Endothelial cell of umbilical vein (primary cell): ENCODE results near the gene COL23A1. TPM values are rescaled to one million over a fixed set of nuclear protein-coding genes. Genes with fewer than 3 reads are reported as not detected.

ENCODE experiments used
- BruUV-seq: library from RNA; stranded (reverse); fragments of 400-500 nt; replicated peaks from 2 replicates; lab custom pipeline; 2021; lab: Mats Ljungman, UMichigan
- CTCF ChIA-PET: fragments of 300-600, 350-600 bp; sonication (Branson Sonifier 250); formaldehyde crosslinking; loops from one replicate; lab custom pipeline; 2021; ENCODE audit warnings: antibody characterized with exemption, inconsistent platforms; lab: Charles Lee
- POLR2A ChIA-PET: fragments of 300-600, 350-600 bp; sonication (Branson Sonifier 250); formaldehyde crosslinking; loops from one replicate; lab custom pipeline; 2021; ENCODE audit warnings: antibody characterized with exemption, inconsistent platforms; lab: Charles Lee
- DNase-seq: peaks from one replicate; pipeline ENCODE4 v3.0.0-alpha.2; 2011; ENCODE audit warnings: low read depth, low spot score
- FAIRE-seq: peaks from 2 replicates; lab custom pipeline; 2011; peaks lifted over from hg19 to GRCh38; lab: Jason Lieb, UNC
- H2AFZ ChIP-seq: 2 replicates; pipeline ENCODE4 v1.6.0; 2012; ENCODE audit warnings: low read depth, low read length, control low read depth, inconsistent platforms
- H3K27ac ChIP-seq: 2 replicates; pipeline ENCODE4 v1.5.1; 2011; ENCODE audit warnings: low read depth, mild to moderate bottlenecking, control low read depth, low read length, moderate library complexity; ENCODE audit not compliant: insufficient read depth
- H3K27me3 ChIP-seq, 2 experiments: 2 replicates each; pipeline versions ENCODE4 v1.6.0 to v1.6.1; 2011; ENCODE audit warnings: low read length in 2 of 2, mixed read lengths in 1 of 2; ENCODE audit not compliant: control insufficient read depth in 2 of 2, insufficient read depth in 2 of 2
- H3K36me3 ChIP-seq, 2 experiments: 2 replicates in 1 of 2; 3 replicates in 1 of 2; pipeline ENCODE4 v1.5.1; 2011; ENCODE audit warnings: low read length in 2 of 2, mild to moderate bottlenecking in 1 of 2, moderate library complexity in 1 of 2; ENCODE audit not compliant: control insufficient read depth in 2 of 2, insufficient read depth in 2 of 2; ENCODE audit errors: extremely low read depth in 1 of 2
- H3K4me1 ChIP-seq: 3 replicates; pipeline ENCODE4 v1.5.1; 2011; ENCODE audit warnings: mild to moderate bottlenecking, low read length; ENCODE audit not compliant: control insufficient read depth, insufficient read depth; ENCODE audit errors: extremely low read depth
- H3K4me2 ChIP-seq: 2 replicates; pipeline ENCODE4 v1.6.1; 2011; ENCODE audit warnings: low read length, control low read depth, mixed read lengths; ENCODE audit not compliant: insufficient read depth
- H3K4me3 ChIP-seq, 3 experiments: fragments of 200-600 bp in 1 of 3; sonication (generic), shearing (Covaris generic) in 1 of 3; replicated peaks in 1 of 3; 2 replicates each; pipeline ENCODE4 v1.5.1; 2011 to 2016; ENCODE audit warnings: control low read depth in 3 of 3, low read length in 3 of 3, mild to moderate bottlenecking in 2 of 3, inconsistent platforms in 1 of 3, low read depth in 1 of 3, moderate library complexity in 1 of 3; ENCODE audit not compliant: insufficient read depth in 1 of 3
- H3K79me2 ChIP-seq: 2 replicates; pipeline ENCODE4 v1.6.0; 2012; ENCODE audit warnings: low read length, inconsistent platforms; ENCODE audit not compliant: control insufficient read depth, insufficient read depth
- H3K9ac ChIP-seq: replicated peaks from 2 replicates; pipeline ENCODE3; 2011; ENCODE audit warnings: low read length, control low read depth; ENCODE audit not compliant: insufficient read depth; ENCODE audit errors: extremely low read depth
- H3K9me1 ChIP-seq: replicated peaks from 3 replicates; pipeline ENCODE4 v1.6.0; 2011; ENCODE audit warnings: mild to moderate bottlenecking, low read length; ENCODE audit not compliant: control insufficient read depth, insufficient read depth; ENCODE audit errors: extremely low read depth
- H3K9me3 ChIP-seq: replicated peaks from 2 replicates; pipeline ENCODE4 v1.5.1; 2012; ENCODE audit warnings: low read length, inconsistent platforms; ENCODE audit not compliant: control insufficient read depth, insufficient read depth
- H4K20me1 ChIP-seq: replicated peaks from 2 replicates; pipeline ENCODE3; 2011; ENCODE audit warnings: mild to moderate bottlenecking, low read length; ENCODE audit not compliant: control insufficient read depth, insufficient read depth; ENCODE audit errors: extremely low read depth
- EZH2 ChIP-seq: IDR thresholded peaks from 2 replicates; pipeline ENCODE4 v1.6.1; 2012; ENCODE audit warnings: borderline replicate concordance, low read depth, mild to moderate bottlenecking, moderate library complexity, low read length, inconsistent platforms; ENCODE audit not compliant: severe bottlenecking
- FOS ChIP-seq: IDR thresholded peaks from 2 replicates; pipeline ENCODE4 v1.6.1; 2011; ENCODE audit warnings: mild to moderate bottlenecking, low read length, moderate library complexity, borderline replicate concordance; ENCODE audit not compliant: insufficient read depth
- GATA2 ChIP-seq: IDR thresholded peaks from 2 replicates; pipeline ENCODE4 v1.7.0; 2011; ENCODE audit warnings: low read depth, mild to moderate bottlenecking, moderate library complexity, mixed read lengths, low read length; ENCODE audit not compliant: insufficient read length, insufficient read depth
- JUN ChIP-seq: IDR thresholded peaks from 2 replicates; pipeline ENCODE4 v1.6.1; 2011; ENCODE audit warnings: borderline replicate concordance, low read depth; ENCODE audit not compliant: insufficient read length, insufficient read depth
- MYC ChIP-seq: IDR thresholded peaks from one replicate; pipeline ENCODE4 v1.6.1; 2011; ENCODE audit warnings: mild to moderate bottlenecking, low read depth, low read length
- POLR2A ChIP-seq: IDR thresholded peaks from 2 replicates; pipeline ENCODE4 v1.6.1; 2012; ENCODE audit warnings: low read depth, mild to moderate bottlenecking, control low read depth, low read length
- POLR2AphosphoS5 ChIP-seq: IDR thresholded peaks from 2 replicates; pipeline ENCODE4 v1.6.1; 2012; ENCODE audit warnings: low read depth, mild to moderate bottlenecking, control low read depth, low read length, moderate library complexity; ENCODE audit not compliant: insufficient read depth
- dilution Hi-C: fragments of 300-500 bp; cut with MboI; formaldehyde crosslinking; loops from one replicate; pipeline ENCODE4 v1.15.0; 2019; ENCODE audit warnings: low sequenced_read_pairs; ENCODE audit not compliant: extremely low pct_ligation_motif_present
- intact Hi-C: fragments of 100-400 bp; cut with micrococcal nuclease; formaldehyde crosslinking; loops from one replicate; pipeline ENCODE4 v1.10.0; 2022
- polyA plus RNA-seq, 4 experiments: library from polyadenylated mRNA; depleted of rRNA in 3 of 4; stranded (reverse) in 3 of 4; unstranded in 1 of 4; fragments of >200 nt; gene quantifications; 2 replicates each; pipeline versions ENCODE4 v1.2.1 to v1.2.3, GENCODE V29; 2011 to 2012; ENCODE audit warnings: missing spikeins in 1 of 4
- total RNA-seq: library from RNA; stranded (reverse); gene quantifications from 2 replicates; pipeline ENCODE4 v1.2.3, GENCODE V29; 2021
- TF ChIP-seq, protein P1 (sequence below): IDR thresholded peaks from 2 replicates; pipeline ENCODE4 v1.6.1; 2011; ENCODE audit not compliant: insufficient read depth, insufficient read length
- TF ChIP-seq, protein P2 (sequence below), 2 donors: IDR thresholded peaks; 1 replicate in 1 of 2; 2 replicates in 1 of 2; pipeline ENCODE4 v1.5.1; 2011; ENCODE audit warnings: low read length in 2 of 2, mild to moderate bottlenecking in 2 of 2, moderate library complexity in 2 of 2, control low read depth in 1 of 2, inconsistent platforms in 1 of 2, low read depth in 1 of 2; ENCODE audit not compliant: insufficient read depth in 1 of 2; ENCODE audit errors: extremely low read depth in 1 of 2

The COL23A1 gene
- total and polyA plus RNA-seq, 2 donors (not counting 3 experiments of a cell fraction or from before 2014, with no cell fraction given): not detected

DNA sequence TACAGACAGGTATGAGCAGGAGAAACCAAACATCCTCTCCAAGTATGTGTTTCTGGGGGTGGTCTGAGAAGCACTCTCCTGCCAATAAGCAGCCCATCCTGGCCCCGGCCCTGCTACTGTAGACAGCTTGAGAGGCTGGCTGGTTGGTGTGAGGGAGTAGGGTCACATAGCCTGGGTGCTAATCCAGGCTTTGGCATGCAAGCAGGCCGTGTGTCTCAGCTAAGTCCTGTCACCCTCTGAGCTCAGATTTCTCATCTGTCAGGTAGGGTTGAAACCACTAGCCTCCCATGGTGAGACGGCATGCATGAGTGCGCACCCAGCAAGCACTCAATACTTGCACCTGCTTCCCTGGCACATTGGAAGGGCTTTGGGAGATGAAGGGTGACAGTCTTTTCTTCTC, 307.8 kb downstream of the COL23A1 start:
- no peak for DNase-seq
- dilution Hi-C loops (no loop called here), intact Hi-C loops (loop anchor here (5.0 kb wide), 1 partner anchor 180 kb away; no protein-coding TSS in a partner anchor)
- peaks cover 3% of the 10 kb centered on the region for H3K9me3 ChIP-seq
- H2AFZ ChIP-seq: no peak overlapping the region
- no peaks in the 10 kb centered on the region for H3K9me1 ChIP-seq
- no peaks in the 10 kb centered on the region for H3K4me1 ChIP-seq
- H3K27ac ChIP-seq: no peak overlapping the region
- FAIRE-seq: no peak
- no TSS peak for BruUV-seq
- H3K27me3 ChIP-seq: no peaks in the 10 kb centered on the region
- H3K9ac ChIP-seq: no peak overlapping the region
- ChIA-PET POLR2A (no interaction called here), CTCF (interaction anchor here (2.7 to 5.6 kb wide), 2 partner anchors 1211 to 1212 kb away, joined by 15 to 65 read pairs; no protein-coding TSS in a partner anchor)
- H3K4me2 ChIP-seq: no peak overlapping the region
- H3K4me3 ChIP-seq: no peak overlapping the region
- no peak for TF ChIP-seq MYC
- TF ChIP-seq, protein P1, sequence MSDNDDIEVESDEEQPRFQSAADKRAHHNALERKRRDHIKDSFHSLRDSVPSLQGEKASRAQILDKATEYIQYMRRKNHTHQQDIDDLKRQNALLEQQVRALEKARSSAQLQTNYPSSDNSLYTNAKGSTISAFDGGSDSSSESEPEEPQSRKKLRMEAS: no peak
- no peak for TF ChIP-seq POLR2A
- TF ChIP-seq GATA2: no peak
- TF ChIP-seq POLR2AphosphoS5: no peak
- TF ChIP-seq FOS: no peak
- TF ChIP-seq EZH2: no peak
- TF ChIP-seq, protein P2, sequence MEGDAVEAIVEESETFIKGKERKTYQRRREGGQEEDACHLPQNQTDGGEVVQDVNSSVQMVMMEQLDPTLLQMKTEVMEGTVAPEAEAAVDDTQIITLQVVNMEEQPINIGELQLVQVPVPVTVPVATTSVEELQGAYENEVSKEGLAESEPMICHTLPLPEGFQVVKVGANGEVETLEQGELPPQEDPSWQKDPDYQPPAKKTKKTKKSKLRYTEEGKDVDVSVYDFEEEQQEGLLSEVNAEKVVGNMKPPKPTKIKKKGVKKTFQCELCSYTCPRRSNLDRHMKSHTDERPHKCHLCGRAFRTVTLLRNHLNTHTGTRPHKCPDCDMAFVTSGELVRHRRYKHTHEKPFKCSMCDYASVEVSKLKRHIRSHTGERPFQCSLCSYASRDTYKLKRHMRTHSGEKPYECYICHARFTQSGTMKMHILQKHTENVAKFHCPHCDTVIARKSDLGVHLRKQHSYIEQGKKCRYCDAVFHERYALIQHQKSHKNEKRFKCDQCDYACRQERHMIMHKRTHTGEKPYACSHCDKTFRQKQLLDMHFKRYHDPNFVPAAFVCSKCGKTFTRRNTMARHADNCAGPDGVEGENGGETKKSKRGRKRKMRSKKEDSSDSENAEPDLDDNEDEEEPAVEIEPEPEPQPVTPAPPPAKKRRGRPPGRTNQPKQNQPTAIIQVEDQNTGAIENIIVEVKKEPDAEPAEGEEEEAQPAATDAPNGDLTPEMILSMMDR (IDR thresholded peaks at IDR 0.05; ENCODE audit: extremely low read depth in 1 of 2, insufficient read depth in 1 of 2, low read depth in 1 of 2, low read length in 2 of 2): no peak
- TF ChIP-seq JUN: no peak
- no peaks in the 10 kb centered on the region for H3K36me3 ChIP-seq
- H4K20me1 ChIP-seq: no peaks in the 10 kb centered on the region
- H3K79me2 ChIP-seq: no peaks in the 10 kb centered on the region
